22Rv1 (cell line): ENCODE results near the gene DIRAS1.

ENCODE experiments used
- H3K27ac ChIP-seq: fragments of 450-650 bp; 2 replicates; pipeline ENCODE4 v1.5.1; 2017
- CTCF ChIP-seq: fragments of 450-650 bp; IDR thresholded peaks from 2 replicates; pipeline ENCODE4 v1.5.1; 2017; ENCODE audit warnings: mild to moderate bottlenecking
- ZFX ChIP-seq: fragments of 450-650 bp; IDR thresholded peaks from 2 replicates; pipeline ENCODE4 v1.6.1; 2017; ENCODE audit warnings: antibody characterized with exemption, borderline replicate concordance

The DIRAS1 gene

DNA sequence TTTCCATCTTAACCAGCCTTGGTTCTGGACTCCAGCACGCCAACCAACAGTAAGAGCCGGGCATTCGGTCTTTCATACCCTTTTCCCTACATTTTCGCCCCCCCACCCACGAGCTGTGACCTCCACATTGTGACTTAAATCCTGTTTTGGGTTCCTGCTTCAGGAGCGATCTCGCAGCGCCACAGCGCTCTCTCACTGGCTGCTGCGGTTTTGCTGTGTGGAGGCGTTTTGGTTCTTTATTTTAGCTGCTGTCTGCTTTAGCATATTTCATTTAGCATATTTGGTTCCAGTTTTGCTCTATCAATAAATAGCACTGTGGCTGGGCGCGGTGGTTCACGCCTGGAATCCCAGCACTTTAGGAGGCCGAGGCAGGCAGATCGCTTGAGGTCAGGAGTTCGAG is 38.2 kb upstream of the DIRAS1 start:
- TF ChIP-seq ZFX (no peak), CTCF (no peak)
- no peak overlapping the region for H3K27ac ChIP-seq

- no peak overlapping the region for H3K27ac ChIP-seq
- TF ChIP-seq ZFX: no peak
- TF ChIP-seq CTCF: no peak
These were observed 37.6 kb upstream of the DIRAS1 start for GRCh38 chr19:2758601-2759313.

DNA sequence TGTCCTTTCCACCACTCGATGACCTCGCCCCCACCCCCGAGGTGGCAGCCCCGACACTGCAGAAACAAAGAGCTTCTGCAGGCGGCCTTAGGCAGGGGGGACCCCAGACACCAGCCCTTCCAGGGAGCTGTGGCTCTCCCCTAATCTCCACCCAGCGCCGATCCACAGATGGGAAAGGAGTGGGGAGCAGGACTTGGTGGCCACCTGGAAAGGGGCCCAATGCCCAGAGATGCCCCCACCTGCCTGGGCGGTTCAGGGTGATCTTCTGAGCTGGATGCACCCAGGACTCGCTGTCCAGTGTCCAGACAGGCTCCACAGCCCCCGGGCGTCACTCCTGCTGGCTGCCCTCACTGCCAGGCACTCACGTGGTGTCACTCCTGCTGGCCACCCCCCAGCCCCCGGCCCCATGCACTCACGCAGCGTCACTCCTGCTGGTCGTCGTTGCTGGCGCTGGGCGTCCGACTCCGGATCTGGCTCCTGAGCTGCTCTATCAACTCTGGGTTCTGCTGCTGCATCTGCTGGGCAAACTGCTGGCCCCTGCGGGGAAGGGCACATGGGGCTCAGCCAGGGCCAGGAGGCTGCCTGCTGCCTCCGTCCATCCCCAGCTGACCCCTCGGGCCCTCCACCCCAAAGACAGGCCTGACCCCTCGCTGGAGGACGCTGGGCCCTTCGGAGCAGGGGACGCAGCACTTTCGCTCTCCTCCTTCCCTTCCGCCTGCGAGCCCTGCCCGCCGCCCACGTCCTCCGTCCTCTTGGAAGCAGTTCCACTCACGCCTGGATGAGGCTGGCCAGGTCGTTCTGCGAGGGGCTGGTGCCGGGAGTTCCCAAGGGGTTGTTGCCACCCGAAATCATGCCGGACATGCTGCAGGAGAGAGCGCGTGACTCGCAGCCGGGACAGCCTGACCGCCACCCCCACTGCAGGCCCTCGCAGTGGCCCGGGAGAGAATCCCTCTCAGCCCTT is 36.0 kb upstream of the DIRAS1 start:
- no peak for TF ChIP-seq ZFX
- no peak for TF ChIP-seq CTCF
- no peak overlapping the region for H3K27ac ChIP-seq

DNA sequence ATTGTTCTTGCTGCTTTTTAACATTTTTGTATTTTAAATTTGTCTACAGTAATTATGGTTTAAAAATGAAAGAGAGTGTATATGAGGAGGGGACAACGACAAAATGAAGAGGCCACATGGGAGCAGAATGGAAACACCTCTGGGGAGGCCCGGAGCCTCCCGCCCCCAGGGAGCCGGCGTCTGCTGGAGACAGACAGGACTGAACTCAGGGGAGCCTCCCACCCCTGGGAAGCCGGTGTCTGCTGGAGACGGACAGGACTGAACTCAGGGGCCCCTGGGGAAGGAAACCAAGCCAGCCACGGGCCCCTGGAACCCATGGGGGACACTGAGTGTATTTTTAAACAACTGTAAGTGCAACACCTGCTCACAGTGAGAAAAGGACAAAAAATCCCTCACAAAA is 35.3 kb upstream of the DIRAS1 start:
- no peak for TF ChIP-seq ZFX
- no peak for TF ChIP-seq CTCF
- no peak overlapping the region for H3K27ac ChIP-seq

GRCh38 chr19:2755811-2756210 is 34.6 kb upstream of the DIRAS1 start:
- H3K27ac ChIP-seq: no peak overlapping the region
- TF ChIP-seq ZFX (no peak), CTCF (no peak)

- no peak overlapping the region for H3K27ac ChIP-seq
- TF ChIP-seq CTCF (no peak), ZFX (no peak)
These were observed 34.2 kb upstream of the DIRAS1 start for GRCh38 chr19:2755448-2755705.
